ENCODE results near the gene FAF1.
"Not testable (repeated sequence)": the region's sequence is repeated elsewhere in the genome, so short reads cannot be mapped to it uniquely, and the experiment has no call there.

Gene FAF1

DNA sequence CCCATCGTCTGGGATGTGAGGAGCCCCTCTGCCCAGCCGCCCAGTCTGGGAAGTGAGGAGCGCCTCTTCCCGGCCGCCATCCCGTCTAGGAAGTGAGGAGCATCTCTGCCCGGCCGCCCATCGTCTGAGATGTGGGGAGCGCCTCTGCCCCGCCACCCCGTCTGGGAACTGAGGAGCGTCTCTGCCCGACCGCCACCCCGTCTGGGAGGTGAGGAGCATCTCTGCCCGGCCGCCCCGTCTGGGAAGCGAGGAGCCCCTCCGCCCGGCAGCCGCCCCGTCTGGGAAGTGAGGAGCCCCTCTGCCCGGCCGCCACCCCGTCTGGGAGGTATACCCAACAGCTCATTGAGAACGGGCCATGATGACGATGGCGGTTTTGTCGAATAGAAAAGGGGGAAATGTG lies 7.5 kb downstream of the FAF1 start:
- not testable (repeated sequence) for DNase-seq

DNA sequence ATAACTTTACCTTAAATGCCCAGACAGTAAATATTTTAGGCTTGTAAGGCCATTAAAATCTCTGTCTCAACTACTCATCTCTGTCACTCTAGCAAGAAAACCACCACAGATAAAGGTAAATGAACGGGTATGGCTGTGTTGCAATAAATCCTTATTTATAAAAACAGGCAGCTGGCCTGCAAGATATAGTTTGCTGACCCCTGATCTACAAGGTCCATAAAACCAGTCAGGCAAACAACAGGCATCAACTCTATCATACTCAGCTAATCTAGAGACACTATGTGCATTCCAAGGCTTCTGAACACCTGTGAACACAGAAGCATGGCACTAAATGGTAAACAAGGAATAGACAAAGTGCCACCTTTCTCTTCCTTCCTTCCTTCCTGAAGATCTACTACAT lies 9.7 kb downstream of the FAF1 start:
- DNase-seq: no peak

DNA sequence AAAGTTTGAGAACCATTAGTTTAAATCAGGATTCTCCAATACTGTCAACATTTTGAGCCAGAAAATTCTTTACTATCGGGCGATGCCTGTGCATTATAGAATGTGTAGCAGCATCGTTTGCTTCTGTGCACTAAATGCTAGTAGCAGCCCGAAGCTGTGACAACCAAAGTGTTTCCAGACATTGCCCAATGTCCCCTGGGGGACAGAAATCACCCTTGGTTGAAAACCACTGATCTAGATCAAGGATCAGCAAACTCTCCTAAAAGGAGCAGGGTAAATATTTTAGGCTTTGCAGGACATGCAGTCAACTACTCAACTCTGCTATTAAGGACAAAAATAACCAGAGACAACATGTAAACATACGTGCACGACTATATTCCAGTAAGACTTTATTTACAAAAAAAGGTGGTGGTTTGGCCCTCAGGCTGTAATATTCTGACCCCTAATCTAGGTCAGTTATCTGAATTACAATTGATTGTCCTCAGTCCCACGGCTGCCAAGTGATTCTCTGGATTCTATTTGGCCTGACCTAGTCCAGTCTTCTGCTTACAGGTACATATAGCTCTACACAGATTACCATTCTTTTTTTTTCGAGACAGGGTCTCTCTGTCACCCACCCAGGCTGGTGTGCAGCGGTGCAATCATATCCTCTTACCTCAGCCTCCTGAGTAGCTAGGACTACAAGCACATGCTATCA lies 10.6 kb downstream of the FAF1 start:
- no peak for DNase-seq

GRCh38 chr1:50942334-50942733 lies 17.7 kb downstream of the FAF1 start:
- DNase-seq: no peak

DNA sequence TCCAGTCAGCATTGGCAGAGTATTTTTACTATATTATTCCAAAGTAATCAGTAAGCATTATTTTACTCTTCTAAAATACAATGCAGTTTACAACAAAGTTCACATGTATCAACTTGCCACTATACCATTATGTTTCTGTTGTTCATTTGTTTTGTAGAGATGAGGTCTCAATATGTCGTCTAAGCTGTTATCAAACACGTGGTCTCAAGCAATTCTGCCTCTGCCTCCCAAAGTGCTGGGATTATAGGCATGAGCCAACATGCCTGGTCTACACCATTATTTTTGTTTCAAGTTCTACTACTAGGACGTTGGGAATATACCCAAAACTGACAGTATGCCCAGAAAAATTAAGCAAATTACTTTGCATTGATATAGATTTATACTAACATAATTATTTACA lies 19.8 kb downstream of the FAF1 start:
- DNase-seq: no peak

GRCh38 chr1:50936321-50936720 lies 23.7 kb downstream of the FAF1 start:
- DNase-seq: no peak

GRCh38 chr1:50935276-50935675 lies 24.8 kb downstream of the FAF1 start:
- not testable (repeated sequence) for DNase-seq

- no peak for DNase-seq
Observed at GRCh38 chr1:50934838-50935237, 25.2 kb downstream of the FAF1 start.

- not testable (repeated sequence) for DNase-seq
Observed at GRCh38 chr1:50933770-50934169, 26.3 kb downstream of the FAF1 start.

GRCh38 chr1:50932043-50932442 lies 28.0 kb downstream of the FAF1 start:
- not testable (repeated sequence) for DNase-seq

GRCh38 chr1:50930965-50931737 lies 28.9 kb downstream of the FAF1 start:
- DNase-seq: peak; percentile 6 to 41

DNA sequence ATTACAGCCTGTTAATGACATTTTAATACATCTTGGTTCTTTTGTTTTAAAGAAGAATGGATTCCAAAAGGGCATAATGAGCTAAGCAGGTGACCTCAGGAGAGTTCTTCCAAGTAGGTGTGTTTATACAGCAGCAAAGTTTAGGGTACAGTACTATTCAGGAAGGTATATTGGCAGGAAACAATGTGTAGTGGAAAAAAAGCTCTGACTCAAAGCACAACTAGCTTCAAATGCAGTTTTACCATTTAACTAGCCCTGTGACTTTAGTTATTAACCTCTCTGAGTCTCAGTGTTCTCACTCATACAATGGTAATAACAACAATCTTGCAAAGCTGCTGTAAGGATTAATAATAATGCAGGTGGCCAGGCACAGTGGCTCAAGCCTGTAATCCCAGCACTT lies 29.9 kb downstream of the FAF1 start:
- DNase-seq: no peak

GRCh38 chr1:50929376-50929958 lies 30.6 kb downstream of the FAF1 start:
- DNase-seq: no peak

GRCh38 chr1:50923564-50923963 lies 36.5 kb downstream of the FAF1 start:
- DNase-seq: no peak

GRCh38 chr1:50921029-50921428 lies 39.0 kb downstream of the FAF1 start:
- DNase-seq: no peak

GRCh38 chr1:50920409-50920808 lies 39.7 kb downstream of the FAF1 start:
- no peak for DNase-seq

DNA sequence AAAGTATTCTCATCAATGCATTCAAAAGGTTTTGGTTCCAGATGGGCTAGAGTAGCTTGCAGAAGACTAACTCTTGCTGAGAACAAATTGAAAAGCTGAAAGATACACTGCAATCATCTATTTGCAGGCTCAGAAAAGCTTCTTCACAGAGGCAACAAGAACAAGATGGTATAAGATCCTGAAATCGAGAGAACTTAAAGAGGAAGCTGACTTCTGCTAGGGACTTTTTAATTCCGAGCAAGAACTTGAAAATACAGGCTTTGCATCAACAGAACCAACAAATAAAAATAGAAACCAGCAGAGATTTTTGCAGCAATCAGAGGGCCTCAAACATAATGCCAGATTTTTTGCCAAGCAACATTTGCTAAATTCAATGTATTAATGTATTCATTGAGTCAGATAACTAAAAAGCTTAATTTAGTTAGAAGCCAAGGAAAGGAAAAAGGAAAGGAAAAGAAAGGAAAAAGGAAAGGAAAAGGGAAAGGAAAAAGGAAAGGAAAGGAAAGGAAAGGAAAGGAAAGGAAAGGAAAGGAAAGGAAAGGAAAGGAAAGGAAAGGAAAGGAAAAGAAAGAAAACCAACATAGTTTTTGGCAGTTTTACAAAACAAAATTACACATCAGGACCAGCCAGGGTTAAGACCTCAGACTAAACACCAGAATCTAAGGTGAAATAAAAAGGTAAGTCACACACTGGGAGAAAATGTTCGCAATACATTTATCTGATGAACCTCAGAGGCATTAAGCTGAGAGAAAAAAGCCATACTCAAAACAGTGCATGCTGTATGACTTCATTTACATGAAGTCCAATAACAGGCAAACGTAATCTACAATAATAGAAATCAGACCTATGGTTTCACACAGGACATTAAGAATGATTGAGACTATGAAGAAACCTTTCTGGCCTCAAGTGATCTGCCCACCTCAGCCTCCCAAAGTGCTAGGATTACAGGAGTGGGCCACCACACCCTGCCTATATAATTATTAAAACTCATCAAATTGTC lies 42.6 kb downstream of the FAF1 start:
- no peak for DNase-seq

DNA sequence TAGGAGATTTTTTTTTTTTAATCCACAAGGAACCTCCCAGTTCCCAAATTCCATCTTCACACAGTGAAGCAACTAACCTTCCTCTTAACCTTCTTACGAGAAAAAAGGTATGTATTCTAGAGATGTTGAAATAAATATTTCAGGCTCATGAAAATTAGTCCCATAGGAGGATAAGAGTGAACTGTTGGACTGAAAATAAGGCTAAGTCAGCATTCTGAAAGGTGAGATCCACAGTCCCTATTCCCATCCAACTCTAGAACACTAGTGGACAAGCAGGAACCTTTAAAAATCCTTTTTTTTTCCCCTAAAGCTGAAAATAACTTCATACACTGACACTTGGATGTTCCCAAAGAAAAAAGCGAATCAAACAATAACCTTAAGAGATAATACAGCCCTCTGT lies 44.4 kb downstream of the FAF1 start:
- DNase-seq: no peak

GRCh38 chr1:50913954-50914353 lies 46.1 kb downstream of the FAF1 start:
- DNase-seq: no peak

DNA sequence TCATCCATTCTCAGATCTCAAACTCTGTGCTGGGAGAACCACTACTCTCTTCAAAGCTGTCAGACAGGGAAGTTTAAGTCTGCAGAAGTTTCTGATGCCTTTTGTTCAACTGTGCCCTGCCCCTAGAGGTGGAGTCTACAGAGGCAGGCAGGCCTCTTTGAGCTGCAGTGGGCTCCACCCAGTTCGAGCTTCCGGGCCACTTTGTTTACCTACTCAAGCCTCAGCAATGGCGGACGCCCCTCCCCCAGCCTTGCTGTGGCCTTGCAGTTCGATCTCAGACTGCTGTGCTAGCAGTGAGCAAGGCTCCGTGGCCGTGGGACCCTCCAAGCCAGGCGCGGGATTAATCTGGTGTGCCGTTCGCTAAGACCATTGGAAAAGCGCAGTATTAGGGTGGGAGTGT lies 49.7 kb downstream of the FAF1 start:
- not testable (repeated sequence) for DNase-seq

GRCh38 chr1:50907610-50908009 lies 52.5 kb downstream of the FAF1 start:
- DNase-seq: not testable (repeated sequence)

- DNase-seq: not testable (repeated sequence)
Observed at GRCh38 chr1:50906050-50906449, 54.0 kb downstream of the FAF1 start.

GRCh38 chr1:50902419-50902818 lies 57.6 kb downstream of the FAF1 start:
- no peak for DNase-seq

Data from stimulated activated CD4-positive, alpha-beta T cell treated with anti-CD3 and anti-CD28 coated beads, Interleukin-4, amount 100 ng/mL, for 4 hours (primary cell).